H1 (cell line): ENCODE results near the gene ACP4.

ENCODE experiments used
- CEBPB ChIP-seq: IDR thresholded peaks from 2 replicates; pipeline ENCODE4 v1.6.1; 2012; ENCODE audit warnings: low read depth, low read length
- CTCF ChIP-seq, 3 experiments: IDR thresholded peaks; 1 replicate in 2 of 3; 2 replicates in 1 of 3; pipeline versions ENCODE4 v1.5.1 to v1.6.1; 2011; ENCODE audit warnings: low read length in 3 of 3, mild to moderate bottlenecking in 3 of 3, inconsistent platforms in 2 of 3, low read depth in 1 of 3, moderate library complexity in 1 of 3; ENCODE audit not compliant: insufficient read depth in 1 of 3; ENCODE audit errors: control extremely low read depth in 1 of 3
- EZH2 ChIP-seq: fragments of 200-600 bp; sonication (generic); IDR thresholded peaks from 2 replicates; pipeline ENCODE4 v1.7.1; 2012; ENCODE audit warnings: low read depth, mild to moderate bottlenecking, moderate library complexity, low read length, inconsistent platforms; ENCODE audit not compliant: severe bottlenecking
- JUN ChIP-seq: IDR thresholded peaks from 2 replicates; pipeline ENCODE4 v1.6.1; 2011; ENCODE audit warnings: low read depth, mild to moderate bottlenecking, improper control_type of control experiment, low read length
- NRF1 ChIP-seq: IDR thresholded peaks from 2 replicates; pipeline ENCODE4 v1.6.1; 2011; ENCODE audit warnings: mild to moderate bottlenecking, low read depth, low read length, improper control_type of control experiment
- POLR2A ChIP-seq, 2 experiments: IDR thresholded peaks; 1 replicate in 1 of 2; 2 replicates in 1 of 2; pipeline ENCODE4 v1.6.1; 2011; ENCODE audit warnings: low read depth in 2 of 2, low read length in 2 of 2, mild to moderate bottlenecking in 2 of 2; ENCODE audit errors: control extremely low read depth in 1 of 2
- RAD21 ChIP-seq, 2 experiments: IDR thresholded peaks in 1 of 2; conservative IDR thresholded peaks in 1 of 2; 2 replicates each; pipeline ENCODE4 v1.6.1; 2011; ENCODE audit warnings: low read depth in 2 of 2, low read length in 2 of 2, improper control_type of control experiment in 1 of 2, inconsistent platforms in 1 of 2, mild to moderate bottlenecking in 1 of 2, moderate library complexity in 1 of 2
- SP4 ChIP-seq: IDR thresholded peaks from 2 replicates; pipeline ENCODE4 v1.6.1; 2012; ENCODE audit warnings: low read length, inconsistent platforms
- TCF12 ChIP-seq: IDR thresholded peaks from 2 replicates; pipeline ENCODE4 v1.6.1; 2011; ENCODE audit warnings: low read depth, mild to moderate bottlenecking, low read length
- YY1 ChIP-seq: IDR thresholded peaks from 2 replicates; pipeline ENCODE4 v1.6.1; 2011; ENCODE audit warnings: low read depth, mild to moderate bottlenecking, low read length

- TF ChIP-seq CTCF (IDR thresholded peaks at IDR 0.05; ENCODE audit: control extremely low read depth in 1 of 3, insufficient read depth in 1 of 3, low read depth in 1 of 3, low read length in 3 of 3) (no peak), POLR2A (IDR thresholded peaks at IDR 0.05; ENCODE audit: control extremely low read depth in 1 of 2, low read depth in 2 of 2, low read length in 2 of 2) (no peak), NRF1 (no peak), JUN (no peak), YY1 (no peak), SP4 (no peak), TCF12 (no peak), EZH2 (no peak), RAD21 (IDR thresholded peaks at IDR 0.05 in 1 of 2, conservative IDR thresholded peaks at IDR 0.05 in 1 of 2; ENCODE audit: low read depth in 2 of 2, low read length in 2 of 2) (no peak), CEBPB (no peak)
Observed at GRCh38 chr19:50777261-50777660, 13.0 kb upstream of the ACP4 start.
